SK-N-SH (cell line): Measurements from ENCODE around the gene TAGLN2.

Experiments
- CTCF ChIP-seq: fragments of 200-600 bp; sonication (generic); IDR thresholded peaks from 2 replicates; pipeline ENCODE4 v1.6.1; 2017; ENCODE audit warnings: antibody characterized with exemption, mild to moderate bottlenecking, moderate library complexity
- ELF1 ChIP-seq: IDR thresholded peaks from 2 replicates; pipeline ENCODE4 v1.4.0; 2012
- EP300 ChIP-seq, 2 experiments: IDR thresholded peaks; 2 replicates each; pipeline versions ENCODE4 v1.4.0 to v1.6.1; 2012; ENCODE audit warnings: borderline replicate concordance in 1 of 2, low read depth in 1 of 2, low read length in 1 of 2
- EZH2phosphoT487 ChIP-seq: fragments of 200-600 bp; sonication (generic); IDR thresholded peaks from 2 replicates; pipeline ENCODE4 v1.6.1; 2017; ENCODE audit warnings: low read depth, mixed run types, mild to moderate bottlenecking, antibody characterized with exemption, moderate library complexity, borderline replicate concordance
- RAD21 ChIP-seq: IDR thresholded peaks from 2 replicates; pipeline ENCODE4 v1.6.1; 2012; ENCODE audit warnings: mild to moderate bottlenecking, low read length
- RFX5 ChIP-seq: IDR thresholded peaks from 2 replicates; pipeline ENCODE4 v1.6.1; 2012; ENCODE audit warnings: mild to moderate bottlenecking, improper control_type of control experiment, low read length
- SIN3A ChIP-seq: IDR thresholded peaks from 2 replicates; pipeline ENCODE4 v1.6.1; 2012; ENCODE audit warnings: low read depth, mild to moderate bottlenecking, low read length, moderate library complexity, borderline replicate concordance
- TAF1 ChIP-seq: IDR thresholded peaks from 2 replicates; pipeline ENCODE4 v1.6.1; 2012; ENCODE audit warnings: low read depth, mild to moderate bottlenecking, low read length, moderate library complexity, borderline replicate concordance
- TEAD4 ChIP-seq: IDR thresholded peaks from 2 replicates; pipeline ENCODE4 v1.4.0; 2012; ENCODE audit warnings: mild to moderate bottlenecking, borderline replicate concordance; ENCODE audit not compliant: insufficient read depth

DNA sequence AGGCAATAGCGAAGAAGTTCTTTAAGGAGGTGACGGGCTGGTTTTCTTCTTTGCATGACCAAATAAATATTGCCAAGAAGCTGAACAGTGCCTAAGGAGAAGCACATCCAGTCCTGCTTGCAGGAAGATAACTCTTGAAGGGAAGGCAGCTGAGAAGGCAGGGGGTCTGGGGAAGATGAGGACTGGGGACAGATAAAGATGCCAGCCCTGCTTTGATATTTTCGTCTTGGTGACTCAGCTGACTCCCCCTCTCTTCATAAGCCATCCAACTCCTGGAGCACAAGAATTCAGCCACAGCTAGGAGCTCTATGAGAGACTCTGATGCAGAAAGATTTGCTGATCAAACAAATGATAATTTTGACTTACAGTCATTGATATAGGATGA is 28.8 kb downstream of the TAGLN2 start:
- TF ChIP-seq CTCF (no peak), EZH2phosphoT487 (no peak), RFX5 (no peak), TEAD4 (no peak), EP300 (IDR thresholded peaks at IDR 0.05; ENCODE audit: borderline replicate concordance in 1 of 2, low read depth in 1 of 2, low read length in 1 of 2) (no peak), SIN3A (no peak), ELF1 (no peak), RAD21 (no peak), TAF1 (no peak)
